Ectodermal cell (in vitro differentiated cells): ENCODE data around the gene ITPR3.

Experiments used
- H3K27ac ChIP-seq: 2 replicates; pipeline ENCODE4 v1.7.0; 2013; ENCODE audit warnings: mild to moderate bottlenecking, low read depth, low read length; ENCODE audit not compliant: insufficient read depth, poor library complexity, severe bottlenecking
- H3K27me3 ChIP-seq: 2 replicates; pipeline ENCODE4 v1.7.0; 2013; ENCODE audit warnings: mild to moderate bottlenecking, low read length; ENCODE audit not compliant: insufficient read depth, control insufficient read depth, poor library complexity, severe bottlenecking
- H3K36me3 ChIP-seq: one replicate; pipeline ENCODE4 v1.7.0; 2013; ENCODE audit warnings: low read length; ENCODE audit not compliant: control insufficient read depth, insufficient read depth
- H3K4me1 ChIP-seq: one replicate; pipeline ENCODE4 v1.7.0; 2013; ENCODE audit warnings: low read length; ENCODE audit not compliant: control insufficient read depth, insufficient read depth
- H3K4me3 ChIP-seq: 2 replicates; pipeline ENCODE4 v1.7.0; 2013; ENCODE audit warnings: low read depth, low read length, control low read depth; ENCODE audit not compliant: insufficient read depth
- H3K9me3 ChIP-seq: 2 replicates; pipeline ENCODE4 v1.7.0; 2013; ENCODE audit warnings: mild to moderate bottlenecking, low read length, moderate library complexity; ENCODE audit not compliant: control insufficient read depth
- WGBS, 2 experiments: methylation state at CpG; one replicate each; pipeline ENCODE4 v1.1.7; 2013; ENCODE audit warnings: missing lambda C conversion rate in 2 of 2; 5-methylcytosine and 5-hydroxymethylcytosine counted together

ITPR3 gene

GRCh38 chr6:33581186-33581585 lies 39.9 kb upstream of the ITPR3 start:
- 90 to 97% methylated on average over 5 of the region's 5 CpGs for WGBS, 2 experiments

GRCh38 chr6:33583591-33584155 lies 37.4 kb upstream of the ITPR3 start:
- Histone ChIP-seq H3K36me3 (no peaks in the 10 kb centered on the region), H3K4me1 (peaks cover 4% of the 10 kb centered on the region), H3K4me3 (no peak overlapping the region), H3K27ac (no peak overlapping the region), H3K9me3 (no peaks in the 10 kb centered on the region), H3K27me3 (no peaks in the 10 kb centered on the region)
- 74 to 76% methylated on average over 8 of the region's 8 CpGs for WGBS, 2 experiments

More at GRCh38 chr6:33581186-33581585, 39.9 kb upstream of the ITPR3 start:
- no peaks in the 10 kb centered on the region for H3K27me3 ChIP-seq
- no peak overlapping the region for H3K27ac ChIP-seq
- H3K9me3 ChIP-seq, result no peaks in the 10 kb centered on the region
- peaks cover 4% of the 10 kb centered on the region for H3K4me1 ChIP-seq
- no peak overlapping the region for H3K4me3 ChIP-seq
- no peaks in the 10 kb centered on the region for H3K36me3 ChIP-seq

GRCh38 chr6:33584700-33585402 lies 36.3 kb upstream of the ITPR3 start:
- H3K27me3 ChIP-seq, result no peaks in the 10 kb centered on the region
- H3K9me3 ChIP-seq, result no peaks in the 10 kb centered on the region
- H3K4me3 ChIP-seq, result no peak overlapping the region
- WGBS, 2 experiments, result 88 to 90% methylated on average over 11 of the region's 11 CpGs
- H3K4me1 ChIP-seq, result no peaks in the 10 kb centered on the region
- no peak overlapping the region for H3K27ac ChIP-seq
- H3K36me3 ChIP-seq, result no peaks in the 10 kb centered on the region

- Histone ChIP-seq H3K36me3 (no peaks in the 10 kb centered on the region), H3K4me1 (no peaks in the 10 kb centered on the region), H3K9me3 (no peaks in the 10 kb centered on the region), H3K27me3 (no peaks in the 10 kb centered on the region), H3K27ac (no peak overlapping the region), H3K4me3 (no peak overlapping the region)
- 25 to 27% methylated on average over 14 of the region's 14 CpGs for WGBS, 2 experiments
Measured at GRCh38 chr6:33585403-33586107, 35.6 kb upstream of the ITPR3 start.

- no peak overlapping the region for H3K4me3 ChIP-seq
- no peak overlapping the region for H3K27ac ChIP-seq
- H3K27me3 ChIP-seq, result no peaks in the 10 kb centered on the region
- no peaks in the 10 kb centered on the region for H3K9me3 ChIP-seq
- H3K36me3 ChIP-seq, result no peaks in the 10 kb centered on the region
- 88 to 90% methylated on average over 9 of the region's 9 CpGs for WGBS, 2 experiments
- no peaks in the 10 kb centered on the region for H3K4me1 ChIP-seq
Measured at GRCh38 chr6:33586108-33586640, 34.9 kb upstream of the ITPR3 start.

GRCh38 chr6:33587529-33587928 lies 33.6 kb upstream of the ITPR3 start:
- peaks cover under 1% of the 10 kb centered on the region for H3K27me3 ChIP-seq
- no peak overlapping the region for H3K4me3 ChIP-seq
- peaks cover under 1% of the 10 kb centered on the region for H3K4me1 ChIP-seq
- 88 to 90% methylated on average over 8 of the region's 8 CpGs for WGBS, 2 experiments
- H3K9me3 ChIP-seq, result no peaks in the 10 kb centered on the region
- no peaks in the 10 kb centered on the region for H3K36me3 ChIP-seq
- no peak overlapping the region for H3K27ac ChIP-seq

- 91 to 96% methylated on average over 4 of the region's 4 CpGs for WGBS, 2 experiments
- Histone ChIP-seq H3K4me1 (peaks cover 9% of the 10 kb centered on the region), H3K4me3 (no peak overlapping the region), H3K9me3 (no peaks in the 10 kb centered on the region), H3K27ac (no peak overlapping the region), H3K27me3 (peaks cover 12% of the 10 kb centered on the region), H3K36me3 (no peaks in the 10 kb centered on the region)
Measured at GRCh38 chr6:33588894-33589293, 32.2 kb upstream of the ITPR3 start.

- WGBS, 2 experiments, result 49 to 50% methylated on average over 4 of the region's 4 CpGs
- no peak overlapping the region for H3K27ac ChIP-seq
- no peaks in the 10 kb centered on the region for H3K36me3 ChIP-seq
- peaks cover 12% of the 10 kb centered on the region for H3K27me3 ChIP-seq
- no peaks in the 10 kb centered on the region for H3K9me3 ChIP-seq
- no peak overlapping the region for H3K4me3 ChIP-seq
- peaks cover 9% of the 10 kb centered on the region for H3K4me1 ChIP-seq
Measured at GRCh38 chr6:33589392-33589730, 31.8 kb upstream of the ITPR3 start.

GRCh38 chr6:33589731-33590530 lies 31.2 kb upstream of the ITPR3 start:
- no peak overlapping the region for H3K4me3 ChIP-seq
- H3K4me1 ChIP-seq, result peaks cover 9% of the 10 kb centered on the region
- no peaks in the 10 kb centered on the region for H3K9me3 ChIP-seq
- H3K36me3 ChIP-seq, result no peaks in the 10 kb centered on the region
- peaks cover 12% of the 10 kb centered on the region for H3K27me3 ChIP-seq
- H3K27ac ChIP-seq, result no peak overlapping the region
- 60 to 63% methylated on average over 9 of the region's 9 CpGs for WGBS, 2 experiments
